KMS-11 (cell line): ENCODE results near the gene EFNB3.

Source experiments
- H2AFZ ChIP-seq: fragments of 200-600 bp; sonication (generic); 2 replicates; pipeline ENCODE4 v1.6.1; 2016; ENCODE audit warnings: antibody characterized with exemption, mixed run types, low read depth
- H3K27ac ChIP-seq: fragments of 200-600 bp; sonication (generic); 2 replicates; pipeline ENCODE4 v1.6.1; 2016; ENCODE audit warnings: mild to moderate bottlenecking, mixed run types
- H3K27me3 ChIP-seq: fragments of 200-600 bp; sonication (generic); 2 replicates; pipeline ENCODE4 v1.6.1; 2017; ENCODE audit warnings: mild to moderate bottlenecking, low read depth, mixed run types, moderate library complexity; ENCODE audit not compliant: insufficient read depth
- H3K36me3 ChIP-seq: fragments of 200-600 bp; sonication (generic); 2 replicates; pipeline ENCODE4 v1.6.1; 2017; ENCODE audit warnings: mild to moderate bottlenecking, mixed run types; ENCODE audit not compliant: insufficient read depth
- H3K4me1 ChIP-seq: fragments of 200-600 bp; sonication (generic); 2 replicates; pipeline ENCODE4 v1.6.1; 2016; ENCODE audit warnings: mild to moderate bottlenecking, low read depth, mixed run types; ENCODE audit not compliant: poor library complexity, severe bottlenecking
- H3K4me2 ChIP-seq: fragments of 200-600 bp; sonication (generic); 2 replicates; pipeline ENCODE4 v1.7.0; 2016; ENCODE audit warnings: mild to moderate bottlenecking, mixed run types
- H3K4me3 ChIP-seq: fragments of 200-600 bp; sonication (generic); IDR thresholded peaks from 2 replicates; pipeline ENCODE4 v1.6.1; 2017; ENCODE audit warnings: low read depth, low read length, mixed read lengths; ENCODE audit not compliant: insufficient read depth
- H3K79me2 ChIP-seq: fragments of 200-600 bp; sonication (generic); 2 replicates; pipeline ENCODE4 v1.6.1; 2016; ENCODE audit warnings: low read depth, mixed run types; ENCODE audit not compliant: insufficient read depth
- H3K9ac ChIP-seq: fragments of 200-600 bp; sonication (generic); 2 replicates; pipeline ENCODE4 v1.6.1; 2016; ENCODE audit warnings: mild to moderate bottlenecking, mixed run types
- H4K20me1 ChIP-seq: fragments of 200-600 bp; sonication (generic); 2 replicates; pipeline ENCODE4 v1.6.1; 2016; ENCODE audit warnings: mild to moderate bottlenecking, mixed run types; ENCODE audit not compliant: insufficient read depth
- TF ChIP-seq, protein P1 (sequence below): fragments of 200-600 bp; sonication (generic); conservative IDR thresholded peaks from 2 replicates; pipeline ENCODE4 v1.6.1; 2017; ENCODE audit warnings: low read depth, mild to moderate bottlenecking, antibody characterized with exemption, low read length, moderate library complexity, mixed read lengths

Gene EFNB3

DNA sequence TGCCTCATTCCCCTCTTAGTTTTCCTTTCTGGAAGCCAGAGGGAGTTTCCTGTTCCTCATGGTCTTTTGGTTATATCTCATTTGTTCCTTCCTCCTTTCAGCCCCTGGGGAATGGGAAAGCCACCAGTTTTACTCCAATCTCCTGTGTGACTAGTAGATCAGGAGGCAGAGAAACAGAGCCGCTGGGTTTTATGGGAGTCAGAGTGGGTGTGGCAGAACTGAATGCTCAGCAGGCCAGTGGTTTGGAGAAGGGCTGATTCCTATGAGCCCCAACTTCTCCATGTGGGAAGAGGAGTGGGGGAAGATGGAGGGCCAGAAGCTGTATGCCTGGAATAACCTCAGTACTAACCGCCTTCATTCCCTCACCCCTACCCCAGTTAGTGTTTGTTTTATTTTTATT is 16.6 kb downstream of the EFNB3 start:
- Histone ChIP-seq H3K36me3 (no peaks in the 10 kb centered on the region), H3K79me2 (no peaks in the 10 kb centered on the region), H3K4me2 (no peak overlapping the region), H3K4me1 (no peaks in the 10 kb centered on the region), H3K27ac (no peak overlapping the region), H3K27me3 (no peaks in the 10 kb centered on the region), H3K4me3 (no peak overlapping the region), H4K20me1 (no peaks in the 10 kb centered on the region), H2AFZ (no peak overlapping the region), H3K9ac (no peak overlapping the region)
- TF ChIP-seq, protein P1, sequence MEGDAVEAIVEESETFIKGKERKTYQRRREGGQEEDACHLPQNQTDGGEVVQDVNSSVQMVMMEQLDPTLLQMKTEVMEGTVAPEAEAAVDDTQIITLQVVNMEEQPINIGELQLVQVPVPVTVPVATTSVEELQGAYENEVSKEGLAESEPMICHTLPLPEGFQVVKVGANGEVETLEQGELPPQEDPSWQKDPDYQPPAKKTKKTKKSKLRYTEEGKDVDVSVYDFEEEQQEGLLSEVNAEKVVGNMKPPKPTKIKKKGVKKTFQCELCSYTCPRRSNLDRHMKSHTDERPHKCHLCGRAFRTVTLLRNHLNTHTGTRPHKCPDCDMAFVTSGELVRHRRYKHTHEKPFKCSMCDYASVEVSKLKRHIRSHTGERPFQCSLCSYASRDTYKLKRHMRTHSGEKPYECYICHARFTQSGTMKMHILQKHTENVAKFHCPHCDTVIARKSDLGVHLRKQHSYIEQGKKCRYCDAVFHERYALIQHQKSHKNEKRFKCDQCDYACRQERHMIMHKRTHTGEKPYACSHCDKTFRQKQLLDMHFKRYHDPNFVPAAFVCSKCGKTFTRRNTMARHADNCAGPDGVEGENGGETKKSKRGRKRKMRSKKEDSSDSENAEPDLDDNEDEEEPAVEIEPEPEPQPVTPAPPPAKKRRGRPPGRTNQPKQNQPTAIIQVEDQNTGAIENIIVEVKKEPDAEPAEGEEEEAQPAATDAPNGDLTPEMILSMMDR, result no peak

DNA sequence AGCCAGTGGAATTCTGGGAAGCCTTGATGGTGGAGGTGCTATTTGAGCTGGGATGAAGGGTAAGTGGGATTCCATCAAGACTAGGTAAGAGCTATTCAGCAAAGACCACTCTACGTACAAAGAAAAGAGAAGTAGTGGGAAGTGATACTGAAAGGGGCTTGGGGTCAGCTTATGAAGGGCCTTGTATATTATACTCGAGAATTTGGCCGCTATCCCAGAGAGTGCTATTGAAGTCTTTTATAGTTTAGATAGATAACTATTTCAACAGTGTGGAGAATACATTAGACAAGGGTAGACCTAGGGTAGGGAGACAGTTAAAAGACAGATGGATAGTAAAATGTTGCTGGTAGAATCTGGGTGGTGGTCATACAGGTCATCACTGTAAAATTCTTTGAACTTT is 22.9 kb downstream of the EFNB3 start:
- H4K20me1 ChIP-seq, result no peaks in the 10 kb centered on the region
- no peaks in the 10 kb centered on the region for H3K4me1 ChIP-seq
- no peak overlapping the region for H3K4me2 ChIP-seq
- H3K27me3 ChIP-seq, result no peaks in the 10 kb centered on the region
- no peak overlapping the region for H2AFZ ChIP-seq
- no peaks in the 10 kb centered on the region for H3K79me2 ChIP-seq
- H3K4me3 ChIP-seq, result no peak overlapping the region
- H3K9ac ChIP-seq, result no peak overlapping the region
- TF ChIP-seq, protein P1, result no peak
- no peak overlapping the region for H3K27ac ChIP-seq
- H3K36me3 ChIP-seq, result no peaks in the 10 kb centered on the region

DNA sequence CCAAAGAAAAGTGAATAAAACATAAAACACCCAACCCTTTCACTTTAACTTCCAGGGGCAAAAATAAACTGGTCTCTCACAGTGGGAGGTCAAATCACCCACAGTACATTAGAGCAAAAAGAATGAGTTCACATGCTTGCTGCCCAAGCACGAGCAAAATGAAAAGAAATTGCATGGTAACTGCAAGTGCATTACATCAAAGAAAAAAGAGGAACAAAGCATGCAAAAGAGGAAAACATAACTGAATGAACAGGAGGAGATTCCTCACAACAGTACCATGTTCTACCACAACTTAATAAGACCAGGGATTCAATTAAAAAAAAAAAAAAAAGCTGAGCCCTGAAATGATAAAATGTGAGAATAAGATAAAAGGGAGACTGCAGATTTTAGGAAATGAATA is 24.8 kb downstream of the EFNB3 start:
- no peak overlapping the region for H3K4me2 ChIP-seq
- no peaks in the 10 kb centered on the region for H3K27me3 ChIP-seq
- TF ChIP-seq, protein P1, result no peak
- no peak overlapping the region for H3K4me3 ChIP-seq
- H2AFZ ChIP-seq, result no peak overlapping the region
- no peaks in the 10 kb centered on the region for H3K4me1 ChIP-seq
- no peaks in the 10 kb centered on the region for H4K20me1 ChIP-seq
- H3K36me3 ChIP-seq, result no peaks in the 10 kb centered on the region
- H3K9ac ChIP-seq, result no peak overlapping the region
- H3K27ac ChIP-seq, result no peak overlapping the region
- H3K79me2 ChIP-seq, result no peaks in the 10 kb centered on the region

DNA sequence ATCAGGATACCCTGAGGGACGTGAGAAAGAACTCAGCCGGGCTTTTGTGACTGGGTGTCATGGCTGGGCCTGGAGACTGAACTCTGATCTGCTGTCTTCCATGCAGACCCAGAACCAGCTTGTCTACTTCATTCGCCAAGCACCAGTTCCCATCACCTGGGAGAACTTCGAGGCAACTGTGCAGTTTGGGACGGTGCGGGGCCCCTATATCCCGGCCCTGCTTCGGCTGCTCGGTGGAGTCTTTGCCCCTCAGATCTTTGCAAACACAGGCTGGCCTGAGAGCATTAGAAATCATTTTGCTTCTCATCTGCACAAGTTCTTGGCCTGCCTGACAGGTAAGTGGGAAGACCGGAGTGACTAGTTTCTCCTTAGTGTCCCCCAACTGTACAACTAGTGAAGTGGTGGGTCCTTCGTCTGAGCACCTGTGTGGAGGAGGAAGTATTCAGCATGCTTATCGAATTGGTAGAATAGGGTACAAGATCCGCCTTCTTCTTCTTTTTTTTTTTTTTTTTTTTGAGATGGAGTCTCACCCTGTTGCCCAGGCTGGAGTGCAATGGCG is 28.1 kb downstream of the EFNB3 start:
- no peaks in the 10 kb centered on the region for H4K20me1 ChIP-seq
- H3K9ac ChIP-seq, result no peak overlapping the region
- no peak overlapping the region for H3K4me3 ChIP-seq
- no peak overlapping the region for H3K4me2 ChIP-seq
- no peaks in the 10 kb centered on the region for H3K4me1 ChIP-seq
- H3K36me3 ChIP-seq, result no peaks in the 10 kb centered on the region
- no peaks in the 10 kb centered on the region for H3K27me3 ChIP-seq
- no peak overlapping the region for H3K27ac ChIP-seq
- no peaks in the 10 kb centered on the region for H3K79me2 ChIP-seq
- TF ChIP-seq, protein P1, result no peak
- H2AFZ ChIP-seq, result no peak overlapping the region
